Gastroesophageal sphincter (tissue), 3 donors: Measurements from ENCODE around the gene PEAK1.

Experiments used
- POLR2A ChIP-seq, 2 donors: fragments of 450-650 bp; IDR thresholded peaks; one replicate each; pipeline ENCODE4 v1.6.1; 2017; ENCODE audit warnings: antibody characterized with exemption in 2 of 2, mild to moderate bottlenecking in 2 of 2, moderate library complexity in 1 of 2
- POLR2AphosphoS5 ChIP-seq: sonication (generic); formaldehyde crosslinking; IDR thresholded peaks from one replicate; pipeline ENCODE4 v1.6.1; 2017; ENCODE audit warnings: antibody characterized with exemption
- TF ChIP-seq, protein P1 (sequence below), 4 experiments: fragments of 200-600 bp in 2 of 4; fragments of 450-650 bp in 2 of 4; sonication (generic) in 1 of 4; IDR thresholded peaks; one replicate each; pipeline ENCODE4 v1.5.1; 2017 to 2019; ENCODE audit warnings: antibody characterized with exemption in 4 of 4, mild to moderate bottlenecking in 2 of 4, moderate library complexity in 2 of 4

DNA sequence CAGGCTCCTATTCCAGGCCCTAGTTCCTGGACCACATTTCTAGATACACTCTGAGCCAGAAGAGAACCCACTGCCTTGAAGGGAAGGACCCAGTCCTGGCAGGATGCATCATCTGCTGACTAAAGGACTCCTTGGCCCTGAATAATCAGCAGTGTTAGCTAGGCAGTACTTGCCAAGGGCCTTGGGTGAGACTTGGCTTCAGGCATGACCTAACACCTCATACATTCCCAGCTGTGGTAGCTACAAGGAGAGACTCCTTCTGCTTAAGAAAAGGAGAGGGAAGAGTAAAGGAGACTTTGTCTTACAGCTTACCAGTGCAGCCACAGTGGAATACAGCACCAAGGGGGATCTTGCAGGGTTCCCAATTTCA, 26.4 kb downstream of the PEAK1 start:
- TF ChIP-seq, protein P1, sequence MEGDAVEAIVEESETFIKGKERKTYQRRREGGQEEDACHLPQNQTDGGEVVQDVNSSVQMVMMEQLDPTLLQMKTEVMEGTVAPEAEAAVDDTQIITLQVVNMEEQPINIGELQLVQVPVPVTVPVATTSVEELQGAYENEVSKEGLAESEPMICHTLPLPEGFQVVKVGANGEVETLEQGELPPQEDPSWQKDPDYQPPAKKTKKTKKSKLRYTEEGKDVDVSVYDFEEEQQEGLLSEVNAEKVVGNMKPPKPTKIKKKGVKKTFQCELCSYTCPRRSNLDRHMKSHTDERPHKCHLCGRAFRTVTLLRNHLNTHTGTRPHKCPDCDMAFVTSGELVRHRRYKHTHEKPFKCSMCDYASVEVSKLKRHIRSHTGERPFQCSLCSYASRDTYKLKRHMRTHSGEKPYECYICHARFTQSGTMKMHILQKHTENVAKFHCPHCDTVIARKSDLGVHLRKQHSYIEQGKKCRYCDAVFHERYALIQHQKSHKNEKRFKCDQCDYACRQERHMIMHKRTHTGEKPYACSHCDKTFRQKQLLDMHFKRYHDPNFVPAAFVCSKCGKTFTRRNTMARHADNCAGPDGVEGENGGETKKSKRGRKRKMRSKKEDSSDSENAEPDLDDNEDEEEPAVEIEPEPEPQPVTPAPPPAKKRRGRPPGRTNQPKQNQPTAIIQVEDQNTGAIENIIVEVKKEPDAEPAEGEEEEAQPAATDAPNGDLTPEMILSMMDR (IDR thresholded peaks at IDR 0.05), result no peak
- TF ChIP-seq POLR2AphosphoS5, result no peak
- TF ChIP-seq POLR2A (IDR thresholded peaks at IDR 0.05), result no peak
